Measurements from ENCODE around the gene TMC6.

Gene TMC6

GRCh38 chr17:78134899-78135385 is 6.4 kb upstream of the TMC6 start:
- no peak for DNase-seq

GRCh38 chr17:78133971-78134898 is 5.7 kb upstream of the TMC6 start:
- DNase-seq = peak; percentile 77

- DNase-seq = no peak
Measured at GRCh38 chr17:78133179-78133951, 4.8 kb upstream of the TMC6 start.

GRCh38 chr17:78132767-78133178 is 4.2 kb upstream of the TMC6 start:
- DNase-seq = no peak

- DNase-seq = peak; percentile 28
Measured at GRCh38 chr17:78132084-78132676, 3.6 kb upstream of the TMC6 start.

GRCh38 chr17:78131172-78132083 is 2.9 kb upstream of the TMC6 start:
- no peak for DNase-seq

- DNase-seq = no peak
Measured at GRCh38 chr17:78130437-78131101, 2.0 kb upstream of the TMC6 start, which contains the start of gene TMC8. TMC8 (plus strand) TSS chr17:78130771; CDS start chr17:78131589, 818 bp downstream.

- no peak for DNase-seq
Measured at GRCh38 chr17:78130090-78130436, 1.5 kb upstream of the TMC6 start.

GRCh38 chr17:78129351-78130089 is 965 bp upstream of the TMC6 start:
- no peak for DNase-seq

- peak; percentile 39 for DNase-seq
Measured at GRCh38 chr17:78127888-78128550, 536 bp downstream of the TMC6 start.

GRCh38 chr17:78127239-78127887 is 1.2 kb downstream of the TMC6 start:
- DNase-seq = no peak

- DNase-seq = no peak
Measured at GRCh38 chr17:78126895-78127238, 1.7 kb downstream of the TMC6 start.

- DNase-seq = no peak
Measured at GRCh38 chr17:78125976-78126894, 2.3 kb downstream of the TMC6 start.

- no peak for DNase-seq
Measured at GRCh38 chr17:78125138-78125913, 3.2 kb downstream of the TMC6 start.

GRCh38 chr17:78124836-78125137 is 3.8 kb downstream of the TMC6 start:
- DNase-seq = no peak

GRCh38 chr17:78124081-78124835 is 4.3 kb downstream of the TMC6 start:
- DNase-seq = no peak

GRCh38 chr17:78123258-78123929 is 5.2 kb downstream of the TMC6 start:
- no peak for DNase-seq
